DOHH2 (cell line): ENCODE data around the gene SLC15A1.

Experiments used
- EZH2phosphoT487 ChIP-seq: fragments of 200-600 bp; sonication (generic); IDR thresholded peaks from 2 replicates; pipeline ENCODE4 v1.6.1; 2017; ENCODE audit warnings: borderline replicate concordance, mild to moderate bottlenecking, antibody characterized with exemption, low read length, moderate library complexity, mixed read lengths
- TF ChIP-seq, protein P1 (sequence below): fragments of 200-600 bp; sonication (generic); IDR thresholded peaks from one replicate; pipeline ENCODE4 v1.5.1; 2014; ENCODE audit warnings: antibody characterized with exemption, mild to moderate bottlenecking, low read depth, low read length; ENCODE audit not compliant: poor library complexity, severe bottlenecking

- TF ChIP-seq, protein P1, sequence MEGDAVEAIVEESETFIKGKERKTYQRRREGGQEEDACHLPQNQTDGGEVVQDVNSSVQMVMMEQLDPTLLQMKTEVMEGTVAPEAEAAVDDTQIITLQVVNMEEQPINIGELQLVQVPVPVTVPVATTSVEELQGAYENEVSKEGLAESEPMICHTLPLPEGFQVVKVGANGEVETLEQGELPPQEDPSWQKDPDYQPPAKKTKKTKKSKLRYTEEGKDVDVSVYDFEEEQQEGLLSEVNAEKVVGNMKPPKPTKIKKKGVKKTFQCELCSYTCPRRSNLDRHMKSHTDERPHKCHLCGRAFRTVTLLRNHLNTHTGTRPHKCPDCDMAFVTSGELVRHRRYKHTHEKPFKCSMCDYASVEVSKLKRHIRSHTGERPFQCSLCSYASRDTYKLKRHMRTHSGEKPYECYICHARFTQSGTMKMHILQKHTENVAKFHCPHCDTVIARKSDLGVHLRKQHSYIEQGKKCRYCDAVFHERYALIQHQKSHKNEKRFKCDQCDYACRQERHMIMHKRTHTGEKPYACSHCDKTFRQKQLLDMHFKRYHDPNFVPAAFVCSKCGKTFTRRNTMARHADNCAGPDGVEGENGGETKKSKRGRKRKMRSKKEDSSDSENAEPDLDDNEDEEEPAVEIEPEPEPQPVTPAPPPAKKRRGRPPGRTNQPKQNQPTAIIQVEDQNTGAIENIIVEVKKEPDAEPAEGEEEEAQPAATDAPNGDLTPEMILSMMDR: no peak
- no peak for TF ChIP-seq EZH2phosphoT487
Observed at GRCh38 chr13:98741741-98742435, 10.6 kb downstream of the SLC15A1 start.
